HG03439 (cell line): ENCODE measurements around the gene GPM6B.

Experiments used
- ATAC-seq: cut with Tn5 transposase; IDR thresholded peaks from one replicate; pipeline ENCODE4 v1.9.1; 2021; ENCODE audit warnings: mild to moderate bottlenecking, moderate library complexity; ENCODE audit not compliant: unreplicated experiment

The GPM6B gene

GRCh38 chrX:13770013-13770535, 46.8 kb downstream of the GPM6B start:
- ATAC-seq, result no peak

DNA sequence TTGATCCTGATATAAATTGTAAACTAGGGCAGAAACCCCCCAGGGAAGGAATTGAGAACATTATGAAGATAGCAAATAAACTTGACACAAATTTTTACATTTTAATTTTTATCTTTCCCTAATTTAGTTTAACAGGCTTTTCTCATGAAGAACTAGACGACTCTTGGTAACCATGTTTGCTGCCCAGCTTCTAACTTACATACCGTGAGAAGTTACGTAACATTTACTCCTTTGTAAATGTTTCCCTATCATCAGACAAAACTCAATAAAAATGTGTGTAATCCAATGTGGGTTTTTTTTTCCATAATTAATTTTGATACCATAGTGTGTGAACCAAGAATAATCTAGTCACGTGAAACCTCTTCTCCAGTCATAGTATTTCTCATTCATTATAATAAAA, 48.0 kb downstream of the GPM6B start:
- no peak for ATAC-seq

- no peak for ATAC-seq
Measured at GRCh38 chrX:13764765-13765164, 52.1 kb downstream of the GPM6B start.

GRCh38 chrX:13764281-13764680, 52.6 kb downstream of the GPM6B start:
- ATAC-seq, result no peak

DNA sequence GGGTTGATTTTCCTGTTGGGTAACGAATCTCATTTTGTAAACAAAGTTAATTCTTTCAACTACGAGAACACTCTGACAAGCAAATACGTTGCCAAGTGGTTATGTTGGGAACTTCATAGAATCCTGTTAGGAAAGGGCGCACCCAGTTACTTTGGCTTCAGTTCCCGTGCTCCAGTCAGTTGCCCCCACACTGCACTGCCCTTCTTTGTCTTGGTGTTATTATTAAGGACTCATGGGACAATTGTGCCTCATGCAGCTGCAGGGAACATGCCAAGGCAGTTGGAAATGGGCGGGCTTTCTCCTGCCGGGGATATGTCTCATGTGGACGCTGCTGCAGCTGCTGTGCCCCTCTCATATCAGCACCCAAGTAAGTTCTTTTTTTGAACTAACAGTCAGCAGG, 53.4 kb downstream of the GPM6B start:
- no peak for ATAC-seq

DNA sequence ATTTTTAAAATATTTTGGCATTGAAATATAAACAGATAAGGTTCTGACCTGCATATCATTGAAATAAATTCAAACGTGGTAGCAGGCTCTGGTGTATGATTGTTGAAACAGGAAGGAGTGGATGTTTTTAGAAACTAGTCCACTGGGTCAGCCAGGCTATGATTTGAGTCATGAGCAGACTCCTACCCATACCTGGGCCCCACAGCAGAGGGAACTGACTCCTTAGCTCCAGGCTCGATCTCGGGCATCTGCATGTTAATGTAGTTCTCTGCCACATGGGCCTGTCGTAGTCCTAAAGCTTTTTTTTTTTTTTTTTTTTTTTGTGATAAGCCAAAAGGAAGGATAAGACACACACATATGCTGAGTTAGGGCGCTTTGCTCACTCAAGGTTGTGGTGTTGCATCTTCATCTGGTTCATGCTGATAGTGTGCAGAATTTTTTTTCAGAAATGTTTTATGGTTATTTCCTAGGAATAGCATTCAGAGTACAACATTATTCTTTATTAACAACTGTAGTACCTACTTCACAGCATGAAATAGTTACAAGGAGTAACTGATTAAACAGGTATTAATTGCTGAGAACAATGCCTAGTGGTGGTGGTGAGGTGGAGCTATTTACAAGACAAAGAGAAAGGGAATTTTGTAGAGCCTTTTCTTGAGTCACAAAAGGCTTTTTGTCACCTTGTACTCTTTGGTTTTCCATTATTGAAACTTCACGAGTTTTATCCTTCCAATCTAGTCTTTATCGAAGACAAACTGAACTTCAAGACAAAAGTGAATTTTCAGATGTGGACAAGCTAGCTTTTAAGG, 55.1 kb downstream of the GPM6B start:
- ATAC-seq, result no peak

- no peak for ATAC-seq
Measured at GRCh38 chrX:13760426-13760825, 56.5 kb downstream of the GPM6B start.

- ATAC-seq, result peak; percentile 73
Measured at GRCh38 chrX:13759152-13759718, 57.7 kb downstream of the GPM6B start.

- no peak for ATAC-seq
Measured at GRCh38 chrX:13756381-13756780, 60.5 kb downstream of the GPM6B start.

GRCh38 chrX:13755254-13755653, 61.6 kb downstream of the GPM6B start:
- ATAC-seq, result no peak

GRCh38 chrX:13754765-13755164, 62.1 kb downstream of the GPM6B start:
- no peak for ATAC-seq

DNA sequence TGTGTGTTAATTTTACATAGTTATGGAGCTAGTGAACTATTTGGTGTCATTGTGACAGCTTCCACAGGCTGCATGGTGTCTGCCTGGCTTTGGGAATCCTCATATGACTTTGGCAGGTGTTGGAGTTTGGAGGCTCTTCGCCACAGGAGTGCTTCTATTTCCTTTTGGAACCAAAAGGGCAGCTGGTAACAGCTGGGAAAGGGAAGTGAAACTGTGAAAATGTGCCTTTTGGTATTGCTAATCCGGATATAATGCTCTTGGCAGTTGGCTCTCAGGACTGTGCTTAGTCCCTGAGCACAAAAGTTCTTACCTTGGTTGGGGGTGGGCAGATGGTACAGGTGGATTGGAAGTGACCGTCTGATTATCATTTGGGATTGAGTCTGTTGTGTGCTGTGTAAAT, 64.2 kb downstream of the GPM6B start:
- ATAC-seq, result no peak

DNA sequence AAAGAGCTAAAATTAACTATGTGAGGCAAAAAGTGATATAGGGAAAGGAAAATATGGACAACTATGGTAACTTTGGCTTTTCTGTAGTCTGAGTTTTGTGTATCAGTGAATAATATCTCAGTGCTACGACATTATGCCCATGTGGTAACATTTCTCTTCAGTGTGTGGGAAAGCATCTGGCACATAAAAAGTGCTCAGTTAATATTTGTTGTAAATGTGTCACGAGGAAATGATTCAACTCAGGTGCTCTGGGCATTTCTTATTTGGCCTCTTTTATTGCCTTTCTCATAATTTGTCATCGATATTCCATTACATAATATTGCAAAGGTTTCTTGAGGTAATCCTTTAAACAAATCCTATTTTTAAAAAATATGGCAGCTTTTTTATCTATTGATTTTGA, 64.8 kb downstream of the GPM6B start:
- ATAC-seq, result no peak

GRCh38 chrX:13750812-13751211, 66.1 kb downstream of the GPM6B start:
- ATAC-seq, result no peak

DNA sequence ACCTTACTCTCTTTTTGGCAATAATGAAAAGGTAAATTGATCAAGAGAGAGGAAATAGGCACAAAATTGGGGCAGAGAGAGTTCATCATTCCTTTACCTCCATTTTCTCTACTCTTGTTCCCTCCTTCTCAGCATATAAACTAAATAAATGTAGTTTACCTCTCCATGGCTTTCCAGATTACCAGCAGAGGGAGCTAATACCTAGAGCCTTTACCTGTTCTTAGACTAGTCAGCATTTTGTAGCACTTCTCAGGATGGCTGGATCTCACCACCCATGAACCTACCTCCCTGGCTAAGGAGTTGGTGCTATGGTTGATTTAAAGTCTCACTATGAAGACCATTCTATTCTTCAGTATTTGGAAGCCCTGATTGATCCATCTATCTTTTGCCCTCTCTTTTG, 66.7 kb downstream of the GPM6B start:
- ATAC-seq, result no peak

GRCh38 chrX:13748486-13748885, 68.4 kb downstream of the GPM6B start:
- ATAC-seq, result no peak

DNA sequence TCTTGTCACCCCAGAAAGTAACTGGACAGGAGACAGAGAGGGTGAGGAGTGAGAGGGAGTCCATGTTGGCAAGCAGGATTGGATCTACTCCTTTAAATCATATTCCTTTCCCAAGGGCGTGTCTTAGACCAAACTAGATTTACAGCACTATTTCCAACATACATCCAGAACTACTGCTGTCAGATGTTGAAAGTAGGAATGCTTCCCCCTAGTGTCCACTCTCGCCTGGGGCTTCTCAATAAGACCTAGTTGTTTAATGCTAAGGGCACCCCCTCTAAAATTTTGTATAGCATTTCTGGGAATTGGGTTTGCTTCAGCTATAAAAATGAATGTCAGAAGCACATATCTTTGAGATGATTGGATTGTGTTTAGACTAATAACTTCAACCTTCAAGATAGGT, 69.1 kb downstream of the GPM6B start:
- no peak for ATAC-seq

GRCh38 chrX:13742397-13743176, 74.3 kb downstream of the GPM6B start:
- peak; percentile 95 for ATAC-seq

DNA sequence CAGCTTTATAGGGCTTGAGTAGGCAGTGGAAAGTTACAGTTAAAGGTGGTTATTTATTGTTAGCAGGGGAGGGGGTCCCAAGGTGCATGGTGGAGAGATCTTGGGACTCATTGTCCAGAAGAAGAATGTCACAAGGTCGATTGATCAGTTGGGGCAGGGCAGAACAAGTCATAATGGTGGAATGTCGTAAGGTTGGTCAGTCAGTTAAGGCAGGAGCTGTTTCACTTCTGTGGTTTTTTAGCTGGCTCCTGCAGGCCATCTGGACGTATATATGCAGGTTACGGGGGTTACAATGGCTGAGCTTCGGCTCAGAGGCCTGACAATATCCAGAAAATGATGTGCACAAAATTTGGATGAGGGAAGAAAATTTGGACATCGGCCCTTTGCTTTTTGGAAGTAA, 75.2 kb downstream of the GPM6B start:
- ATAC-seq, result no peak

GRCh38 chrX:13734278-13735172, 82.4 kb downstream of the GPM6B start, which contains the start of the genes OFD1 and TRAPPC2:
Gene OFD1 (plus strand): TSS chrX:13734748. CDS start chrX:13735072, 324 bp downstream.
Gene TRAPPC2 (minus strand): TSS chrX:13734620. CDS start chrX:13719963, 14,657 bp downstream.
- peak; percentile 96 for ATAC-seq
